K562 (cell line): ENCODE data around the gene PLCB3. TPM values are rescaled to one million over a fixed set of nuclear protein-coding genes. Genes with fewer than 3 reads are reported as not detected.
A peak's percentile ranks its signal among the peaks of the same experiment; 100 is the strongest.

Source experiments
- CXXC5 ChIP-seq: fragments of 250-450 bp; sonication (Bioruptor Pico); IDR thresholded peaks from 2 replicates; pipeline ENCODE4 v1.8.0; 2022; ENCODE audit warnings: inconsistent platforms, mild to moderate bottlenecking, moderate library complexity
- KDM5B ChIP-seq: fragments of 200-600 bp; sonication (generic); IDR thresholded peaks from 2 replicates; pipeline ENCODE4 v1.6.1; 2012; ENCODE audit warnings: low read depth, mild to moderate bottlenecking, moderate library complexity, low read length, control low read depth, inconsistent platforms; ENCODE audit not compliant: insufficient replicate concordance
- NFIC ChIP-seq: fragments of 450-650 bp; IDR thresholded peaks from 2 replicates; pipeline ENCODE4 v1.6.1; 2017; ENCODE audit warnings: mild to moderate bottlenecking, inconsistent platforms
- SNIP1 ChIP-seq: fragments of 450-650 bp; IDR thresholded peaks from 2 replicates; pipeline ENCODE4 v1.7.1; 2017; ENCODE audit warnings: low read depth, mild to moderate bottlenecking
- ZNF12 ChIP-seq: sonication (generic); formaldehyde crosslinking; IDR thresholded peaks from 2 replicates; pipeline ENCODE4 v1.4.0; 2020; ENCODE audit warnings: mild to moderate bottlenecking, missing genetic modification reagents
- ZNF41 ChIP-seq: fragments of 250-450 bp; sonication (Bioruptor Pico); conservative IDR thresholded peaks from 2 replicates; pipeline ENCODE4 v1.4.0; 2020; ENCODE audit warnings: mild to moderate bottlenecking
- polyA plus RNA-seq, 8 experiments: library from polyadenylated mRNA; depleted of rRNA in 4 of 8; stranded (reverse) in 5 of 8; unstranded in 3 of 8; fragments of >200 nt; fragmentation: Nextera tagmentation in 2 of 8; fragmentation: Illumina TruSeq in 1 of 8; extraction: Ambion mirVana in 2 of 8; extraction: Trizol in 1 of 8; gene quantifications; 2 replicates each; pipeline versions ENCODE4 v1.2.1 to v1.2.3, GENCODE V29; 2011 to 2014; ENCODE audit warnings: inconsistent platforms in 1 of 8, missing spikeins in 1 of 8
- total RNA-seq, 7 experiments: library from RNA; depleted of rRNA in 6 of 7; stranded (reverse); fragments of >200 nt in 6 of 7; fragmentation: Illumina TruSeq in 2 of 7; extraction: Trizol in 2 of 7; gene quantifications; 2 replicates each; pipeline versions ENCODE4 v1.2.1 to v1.2.3, GENCODE V29; 2011 to 2021; ENCODE audit warnings: low replicate concordance in 1 of 7
- TF ChIP-seq, protein P1 (sequence below): sonication (generic); formaldehyde crosslinking; IDR thresholded peaks from 2 replicates; pipeline ENCODE4 v1.8.0; 2022; ENCODE audit warnings: mild to moderate bottlenecking, missing genetic modification reagents
- TF ChIP-seq, protein P2 (sequence below): fragments of 450-650 bp; IDR thresholded peaks from 2 replicates; pipeline ENCODE4 v1.6.1; 2016; ENCODE audit warnings: borderline replicate concordance
- TF ChIP-seq, protein P3 (sequence below), 2 experiments: IDR thresholded peaks in 1 of 2; conservative IDR thresholded peaks in 1 of 2; 2 replicates each; pipeline ENCODE4 v1.6.1; 2016; ENCODE audit warnings: low read depth in 2 of 2, mild to moderate bottlenecking in 1 of 2, missing compliant biosample characterization in 1 of 2, missing genetic modification characterization in 1 of 2, moderate library complexity in 1 of 2
- TF ChIP-seq, protein P4 (sequence below): fragments of 450-650 bp; IDR thresholded peaks from 2 replicates; pipeline ENCODE4 v1.6.1; 2016

Gene PLCB3
- total and polyA plus RNA-seq, 9 of the 15 experiments (the other 6 are each of a cell fraction or from before 2014, with no cell fraction given): 0.31 to 44.8 (median 14.6) TPM

DNA sequence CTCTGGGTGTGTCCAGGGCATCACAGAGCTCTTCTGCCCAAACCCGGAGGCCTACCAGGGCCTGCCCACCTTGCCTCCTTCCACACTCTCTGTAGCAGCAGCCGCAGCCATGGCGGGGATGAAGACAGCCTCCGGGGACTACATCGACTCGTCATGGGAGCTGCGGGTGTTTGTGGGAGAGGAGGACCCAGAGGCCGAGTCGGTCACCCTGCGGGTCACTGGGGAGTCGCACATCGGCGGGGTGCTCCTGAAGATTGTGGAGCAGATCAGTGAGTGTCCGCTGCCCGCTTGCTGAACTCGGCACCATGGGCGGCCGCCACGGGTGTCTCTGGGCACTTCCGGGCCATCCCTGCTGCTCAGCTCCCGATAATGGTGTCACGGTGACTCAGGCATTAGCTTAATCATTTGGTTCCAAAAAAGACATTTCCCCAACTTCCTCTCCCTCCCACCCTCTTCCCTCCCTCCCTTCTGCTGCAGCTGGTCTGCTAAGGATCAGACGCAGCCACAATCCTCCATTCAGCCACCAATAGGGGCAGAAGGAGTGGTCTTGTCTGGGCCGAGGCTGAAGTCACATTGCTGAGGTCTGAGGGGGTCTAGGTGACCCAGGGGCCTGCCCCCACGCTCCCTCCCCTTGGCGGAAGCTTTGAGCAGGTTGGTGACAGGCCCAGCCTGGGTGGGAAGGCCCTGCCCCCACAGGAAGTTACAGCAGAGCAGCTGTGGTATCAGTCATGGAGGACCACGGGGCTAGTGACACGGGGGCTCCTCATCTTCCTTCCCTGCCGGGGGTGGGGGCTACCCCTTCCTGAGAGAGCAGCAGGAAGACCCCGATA is 43.9 kb upstream of the PLCB3 start (continued):
- TF ChIP-seq, protein P1, sequence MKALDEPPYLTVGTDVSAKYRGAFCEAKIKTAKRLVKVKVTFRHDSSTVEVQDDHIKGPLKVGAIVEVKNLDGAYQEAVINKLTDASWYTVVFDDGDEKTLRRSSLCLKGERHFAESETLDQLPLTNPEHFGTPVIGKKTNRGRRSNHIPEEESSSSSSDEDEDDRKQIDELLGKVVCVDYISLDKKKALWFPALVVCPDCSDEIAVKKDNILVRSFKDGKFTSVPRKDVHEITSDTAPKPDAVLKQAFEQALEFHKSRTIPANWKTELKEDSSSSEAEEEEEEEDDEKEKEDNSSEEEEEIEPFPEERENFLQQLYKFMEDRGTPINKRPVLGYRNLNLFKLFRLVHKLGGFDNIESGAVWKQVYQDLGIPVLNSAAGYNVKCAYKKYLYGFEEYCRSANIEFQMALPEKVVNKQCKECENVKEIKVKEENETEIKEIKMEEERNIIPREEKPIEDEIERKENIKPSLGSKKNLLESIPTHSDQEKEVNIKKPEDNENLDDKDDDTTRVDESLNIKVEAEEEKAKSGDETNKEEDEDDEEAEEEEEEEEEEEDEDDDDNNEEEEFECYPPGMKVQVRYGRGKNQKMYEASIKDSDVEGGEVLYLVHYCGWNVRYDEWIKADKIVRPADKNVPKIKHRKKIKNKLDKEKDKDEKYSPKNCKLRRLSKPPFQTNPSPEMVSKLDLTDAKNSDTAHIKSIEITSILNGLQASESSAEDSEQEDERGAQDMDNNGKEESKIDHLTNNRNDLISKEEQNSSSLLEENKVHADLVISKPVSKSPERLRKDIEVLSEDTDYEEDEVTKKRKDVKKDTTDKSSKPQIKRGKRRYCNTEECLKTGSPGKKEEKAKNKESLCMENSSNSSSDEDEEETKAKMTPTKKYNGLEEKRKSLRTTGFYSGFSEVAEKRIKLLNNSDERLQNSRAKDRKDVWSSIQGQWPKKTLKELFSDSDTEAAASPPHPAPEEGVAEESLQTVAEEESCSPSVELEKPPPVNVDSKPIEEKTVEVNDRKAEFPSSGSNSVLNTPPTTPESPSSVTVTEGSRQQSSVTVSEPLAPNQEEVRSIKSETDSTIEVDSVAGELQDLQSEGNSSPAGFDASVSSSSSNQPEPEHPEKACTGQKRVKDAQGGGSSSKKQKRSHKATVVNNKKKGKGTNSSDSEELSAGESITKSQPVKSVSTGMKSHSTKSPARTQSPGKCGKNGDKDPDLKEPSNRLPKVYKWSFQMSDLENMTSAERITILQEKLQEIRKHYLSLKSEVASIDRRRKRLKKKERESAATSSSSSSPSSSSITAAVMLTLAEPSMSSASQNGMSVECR (CRISPR knock-in tag): peak; percentile 90
- TF ChIP-seq, protein P2, sequence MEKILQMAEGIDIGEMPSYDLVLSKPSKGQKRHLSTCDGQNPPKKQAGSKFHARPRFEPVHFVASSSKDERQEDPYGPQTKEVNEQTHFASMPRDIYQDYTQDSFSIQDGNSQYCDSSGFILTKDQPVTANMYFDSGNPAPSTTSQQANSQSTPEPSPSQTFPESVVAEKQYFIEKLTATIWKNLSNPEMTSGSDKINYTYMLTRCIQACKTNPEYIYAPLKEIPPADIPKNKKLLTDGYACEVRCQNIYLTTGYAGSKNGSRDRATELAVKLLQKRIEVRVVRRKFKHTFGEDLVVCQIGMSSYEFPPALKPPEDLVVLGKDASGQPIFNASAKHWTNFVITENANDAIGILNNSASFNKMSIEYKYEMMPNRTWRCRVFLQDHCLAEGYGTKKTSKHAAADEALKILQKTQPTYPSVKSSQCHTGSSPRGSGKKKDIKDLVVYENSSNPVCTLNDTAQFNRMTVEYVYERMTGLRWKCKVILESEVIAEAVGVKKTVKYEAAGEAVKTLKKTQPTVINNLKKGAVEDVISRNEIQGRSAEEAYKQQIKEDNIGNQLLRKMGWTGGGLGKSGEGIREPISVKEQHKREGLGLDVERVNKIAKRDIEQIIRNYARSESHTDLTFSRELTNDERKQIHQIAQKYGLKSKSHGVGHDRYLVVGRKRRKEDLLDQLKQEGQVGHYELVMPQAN: peak; percentile 81
- TF ChIP-seq SNIP1 (no peak), ZNF12 (no peak), NFIC (peak; percentile 44; the same call in 1 of the 2 replicates), KDM5B (peak; percentile 45), ZNF41 (CRISPR knock-in tag) (peak; percentile 72; the same call in 1 of the 2 replicates), CXXC5 (CRISPR knock-in tag) (peak; percentile 62; the same call in 1 of the 2 replicates)
- TF ChIP-seq, protein P3, sequence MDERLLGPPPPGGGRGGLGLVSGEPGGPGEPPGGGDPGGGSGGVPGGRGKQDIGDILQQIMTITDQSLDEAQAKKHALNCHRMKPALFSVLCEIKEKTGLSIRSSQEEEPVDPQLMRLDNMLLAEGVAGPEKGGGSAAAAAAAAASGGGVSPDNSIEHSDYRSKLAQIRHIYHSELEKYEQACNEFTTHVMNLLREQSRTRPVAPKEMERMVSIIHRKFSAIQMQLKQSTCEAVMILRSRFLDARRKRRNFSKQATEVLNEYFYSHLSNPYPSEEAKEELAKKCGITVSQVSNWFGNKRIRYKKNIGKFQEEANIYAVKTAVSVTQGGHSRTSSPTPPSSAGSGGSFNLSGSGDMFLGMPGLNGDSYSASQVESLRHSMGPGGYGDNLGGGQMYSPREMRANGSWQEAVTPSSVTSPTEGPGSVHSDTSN (CRISPR knock-in tag; IDR thresholded peaks at IDR 0.05; ENCODE audit: low read depth): no peak
- TF ChIP-seq, protein P3 (tag; conservative IDR thresholded peaks at IDR 0.05; ENCODE audit: low read depth): peak; percentile 60
- TF ChIP-seq, protein P4, sequence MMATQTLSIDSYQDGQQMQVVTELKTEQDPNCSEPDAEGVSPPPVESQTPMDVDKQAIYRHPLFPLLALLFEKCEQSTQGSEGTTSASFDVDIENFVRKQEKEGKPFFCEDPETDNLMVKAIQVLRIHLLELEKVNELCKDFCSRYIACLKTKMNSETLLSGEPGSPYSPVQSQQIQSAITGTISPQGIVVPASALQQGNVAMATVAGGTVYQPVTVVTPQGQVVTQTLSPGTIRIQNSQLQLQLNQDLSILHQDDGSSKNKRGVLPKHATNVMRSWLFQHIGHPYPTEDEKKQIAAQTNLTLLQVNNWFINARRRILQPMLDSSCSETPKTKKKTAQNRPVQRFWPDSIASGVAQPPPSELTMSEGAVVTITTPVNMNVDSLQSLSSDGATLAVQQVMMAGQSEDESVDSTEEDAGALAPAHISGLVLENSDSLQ: peak; percentile 81
